Bone marrow (tissue), 2 donors: Measurements from ENCODE around the gene RALGAPB.

ENCODE experiments used
- DNase-seq, 2 donors: peaks; one replicate each; lab custom pipeline; 2025; lab: John Stamatoyannopoulos, UW

RALGAPB gene

GRCh38 chr20:38547288-38548085 lies 74.8 kb downstream of the RALGAPB start:
- no peak for DNase-seq

GRCh38 chr20:38548356-38549083 lies 75.9 kb downstream of the RALGAPB start:
- DNase-seq = no peak

- DNase-seq = no peak
Observed at GRCh38 chr20:38550274-38550673, 77.6 kb downstream of the RALGAPB start.

GRCh38 chr20:38551056-38551626 lies 78.5 kb downstream of the RALGAPB start:
- DNase-seq = no peak

GRCh38 chr20:38554986-38555385 lies 82.3 kb downstream of the RALGAPB start:
- no peak for DNase-seq

- DNase-seq = no peak
Observed at GRCh38 chr20:38555395-38555794, 82.8 kb downstream of the RALGAPB start.

GRCh38 chr20:38557174-38557573 lies 84.5 kb downstream of the RALGAPB start:
- DNase-seq = no peak

GRCh38 chr20:38558596-38559360 lies 86.1 kb downstream of the RALGAPB start:
- DNase-seq = no peak

GRCh38 chr20:38559764-38560163 lies 87.1 kb downstream of the RALGAPB start:
- no peak for DNase-seq

- no peak for DNase-seq
Observed at GRCh38 chr20:38563802-38564431, 91.3 kb downstream of the RALGAPB start.

- no peak for DNase-seq
Observed at GRCh38 chr20:38564680-38565079, 92.0 kb downstream of the RALGAPB start.

GRCh38 chr20:38566036-38566598 lies 93.5 kb downstream of the RALGAPB start:
- DNase-seq = no peak

GRCh38 chr20:38569747-38570525 lies 97.3 kb downstream of the RALGAPB start:
- no peak for DNase-seq

GRCh38 chr20:38573413-38573812 lies 100.8 kb downstream of the RALGAPB start:
- DNase-seq = no peak

- DNase-seq = no peak
Observed at GRCh38 chr20:38579219-38579910, 106.7 kb downstream of the RALGAPB start.

GRCh38 chr20:38579921-38580320 lies 107.3 kb downstream of the RALGAPB start:
- DNase-seq = no peak

- DNase-seq = no peak
Observed at GRCh38 chr20:38581013-38581412, 108.4 kb downstream of the RALGAPB start, which contains the start of gene ADIG. Gene ADIG (plus strand): TSS chr20:38581197. CDS start chr20:38581251, 54 bp downstream.

- no peak for DNase-seq
Observed at GRCh38 chr20:38581830-38582358, 109.3 kb downstream of the RALGAPB start.

GRCh38 chr20:38583306-38583705 lies 110.7 kb downstream of the RALGAPB start:
- DNase-seq = no peak
